IPS-15b (cell line): ENCODE data around the gene RNASE8.

Source experiments
- H3K27me3 ChIP-seq: one replicate; pipeline ENCODE4 v1.6.1; 2013; ENCODE audit warnings: low read length; ENCODE audit not compliant: control insufficient read depth, insufficient read depth
- H3K36me3 ChIP-seq: one replicate; pipeline ENCODE4 v1.6.1; 2013; ENCODE audit warnings: low read length; ENCODE audit not compliant: control insufficient read depth, insufficient read depth
- H3K4me1 ChIP-seq: one replicate; pipeline ENCODE4 v1.6.1; 2013; ENCODE audit warnings: mild to moderate bottlenecking, low read length; ENCODE audit not compliant: control insufficient read depth, insufficient read depth
- H3K4me3 ChIP-seq: one replicate; pipeline ENCODE4 v1.5.1; 2013; ENCODE audit warnings: low read depth, low read length
- H3K9ac ChIP-seq: one replicate; pipeline ENCODE4 v1.6.1; 2013; ENCODE audit warnings: low read depth, mild to moderate bottlenecking, low read length
- H3K9me3 ChIP-seq: one replicate; pipeline ENCODE4 v1.6.1; 2013; ENCODE audit warnings: mild to moderate bottlenecking, low read length; ENCODE audit not compliant: control insufficient read depth, insufficient read depth

RNASE8 gene

DNA sequence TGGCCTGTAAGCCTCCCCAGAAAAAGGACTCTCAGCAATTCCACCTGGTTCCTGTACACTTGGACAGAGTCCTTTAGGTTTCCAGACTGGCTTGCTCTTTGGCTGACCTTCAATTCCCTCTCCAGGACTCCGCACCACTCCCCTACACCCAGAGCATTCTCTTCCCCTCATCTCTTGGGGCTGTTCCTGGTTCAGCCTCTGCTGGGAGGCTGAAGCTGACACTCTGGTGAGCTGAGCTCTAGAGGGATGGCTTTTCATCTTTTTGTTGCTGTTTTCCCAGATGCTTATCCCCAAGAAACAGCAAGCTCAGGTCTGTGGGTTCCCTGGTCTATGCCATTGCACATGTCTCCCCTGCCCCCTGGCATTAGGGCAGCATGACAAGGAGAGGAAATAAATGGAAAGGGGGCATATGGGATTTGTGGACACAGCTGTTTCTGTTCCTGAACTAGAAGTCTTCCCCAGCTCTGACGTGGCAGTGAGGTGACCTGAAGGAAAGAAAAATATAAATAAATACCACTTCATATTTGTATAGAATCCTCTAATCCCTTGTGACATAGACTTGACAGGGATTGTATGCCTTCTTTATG lies 14.1 kb upstream of the RNASE8 start:
- H3K36me3 ChIP-seq, result no peaks in the 10 kb centered on the region
- peaks cover 12% of the 10 kb centered on the region for H3K4me1 ChIP-seq
- no peak overlapping the region for H3K9ac ChIP-seq
- H3K9me3 ChIP-seq, result no peaks in the 10 kb centered on the region
- H3K4me3 ChIP-seq, result no peak overlapping the region
- peaks cover 2% of the 10 kb centered on the region for H3K27me3 ChIP-seq

DNA sequence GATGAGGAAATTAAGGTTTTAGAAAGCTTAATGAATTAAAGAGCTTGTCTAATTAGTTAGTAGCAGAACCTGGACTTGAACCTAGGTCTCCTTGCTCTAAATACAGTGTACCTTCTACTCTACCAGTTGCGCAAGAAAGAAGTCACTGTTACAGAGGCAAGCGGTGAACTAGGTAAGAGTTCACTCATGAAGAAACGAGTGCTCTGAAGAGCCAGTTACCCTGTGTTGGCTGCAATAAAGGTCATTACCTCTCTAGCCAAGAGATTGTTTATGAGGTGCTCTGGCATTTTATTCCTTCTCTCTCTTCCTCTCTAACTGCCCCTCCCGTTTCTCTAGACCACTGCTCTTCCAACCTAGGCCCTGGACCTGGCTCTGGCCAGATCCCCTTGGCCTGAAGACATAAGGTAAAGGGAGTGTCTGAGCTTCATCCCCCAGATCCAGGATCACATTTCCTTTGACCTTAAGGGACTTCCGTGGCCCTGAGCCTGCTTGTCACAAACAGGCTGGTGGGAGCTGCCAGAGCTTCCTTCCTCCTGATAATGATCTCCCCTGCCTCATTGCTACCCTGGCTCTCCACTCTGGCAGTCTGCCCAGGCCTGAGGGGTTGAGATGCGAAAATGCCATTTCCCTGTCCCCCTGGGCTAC lies 13.5 kb upstream of the RNASE8 start:
- Histone ChIP-seq H3K36me3 (no peaks in the 10 kb centered on the region), H3K4me3 (no peak overlapping the region), H3K27me3 (peaks cover 2% of the 10 kb centered on the region), H3K9me3 (no peaks in the 10 kb centered on the region), H3K4me1 (peaks cover 8% of the 10 kb centered on the region), H3K9ac (no peak overlapping the region)

DNA sequence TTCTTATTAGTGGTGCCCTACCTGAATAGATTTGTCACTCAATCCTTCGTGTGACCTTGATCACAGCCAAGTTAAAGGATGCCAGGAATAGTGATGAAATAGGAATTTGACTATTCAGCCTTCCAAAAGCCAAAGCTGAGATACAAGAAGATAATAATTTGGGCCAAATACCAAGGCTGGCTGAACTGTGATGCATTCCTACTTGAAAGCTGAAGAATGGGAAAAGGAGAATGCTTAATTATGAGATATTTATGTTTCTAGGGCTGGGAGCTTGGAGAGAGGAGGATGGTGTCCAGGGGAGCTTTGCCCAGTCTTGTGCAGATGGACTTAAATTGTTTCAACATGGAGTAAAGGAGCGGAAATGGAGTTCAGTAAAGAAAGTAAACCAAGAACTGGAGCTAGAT lies 10.2 kb upstream of the RNASE8 start:
- no peak overlapping the region for H3K9ac ChIP-seq
- H3K4me1 ChIP-seq, result no peaks in the 10 kb centered on the region
- peaks cover 2% of the 10 kb centered on the region for H3K27me3 ChIP-seq
- no peaks in the 10 kb centered on the region for H3K9me3 ChIP-seq
- no peak overlapping the region for H3K4me3 ChIP-seq
- no peaks in the 10 kb centered on the region for H3K36me3 ChIP-seq

DNA sequence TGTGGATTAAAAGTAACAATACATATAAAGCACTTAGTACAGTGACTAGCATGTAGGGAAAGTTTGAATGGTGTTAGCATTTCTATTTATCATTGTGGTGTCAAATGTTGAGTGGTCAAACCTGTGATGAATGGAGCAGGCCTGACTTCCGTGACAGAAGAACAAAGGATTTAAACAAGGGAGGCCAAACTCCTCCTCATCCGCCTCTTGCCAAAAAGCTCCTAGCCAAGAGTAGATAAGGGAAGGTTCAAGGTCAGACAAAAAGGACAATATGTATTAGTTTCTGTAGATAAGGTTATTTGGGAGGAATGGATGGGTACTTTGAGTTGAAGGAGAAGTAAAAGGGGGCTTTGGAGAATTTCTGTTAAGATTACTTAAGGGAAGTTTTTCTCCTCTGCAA lies 9.0 kb upstream of the RNASE8 start:
- Histone ChIP-seq H3K27me3 (peaks cover 2% of the 10 kb centered on the region), H3K4me1 (no peaks in the 10 kb centered on the region), H3K4me3 (no peak overlapping the region), H3K9me3 (no peaks in the 10 kb centered on the region), H3K9ac (no peak overlapping the region), H3K36me3 (no peaks in the 10 kb centered on the region)

DNA sequence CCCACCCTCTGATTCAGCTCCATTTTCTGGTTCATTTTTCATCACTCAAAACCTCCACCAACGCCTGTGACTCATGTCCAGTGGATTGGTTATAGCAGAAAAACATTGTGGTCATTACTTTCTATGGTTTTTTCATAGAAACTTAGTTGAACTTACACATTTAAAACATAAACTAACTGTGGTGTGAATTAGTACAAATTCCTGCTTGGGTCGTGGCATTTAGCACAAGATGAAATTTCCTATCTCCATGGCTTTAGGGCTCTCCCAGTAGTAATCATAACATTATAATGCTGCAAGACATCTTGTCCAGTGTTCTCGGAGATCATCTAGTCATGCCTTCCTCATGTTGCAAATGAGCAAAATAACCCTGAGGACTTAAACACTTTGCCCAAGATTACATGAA lies 8.3 kb upstream of the RNASE8 start:
- H3K9me3 ChIP-seq, result no peaks in the 10 kb centered on the region
- H3K4me3 ChIP-seq, result no peak overlapping the region
- peaks cover 2% of the 10 kb centered on the region for H3K27me3 ChIP-seq

GRCh38 chr14:21050597-21050996 lies 7.0 kb upstream of the RNASE8 start:
- Histone ChIP-seq H3K27me3 (peaks cover 2% of the 10 kb centered on the region), H3K9ac (no peak overlapping the region), H3K4me1 (no peaks in the 10 kb centered on the region), H3K9me3 (no peaks in the 10 kb centered on the region), H3K4me3 (no peak overlapping the region), H3K36me3 (no peaks in the 10 kb centered on the region)

More for the DNA sequence above, 8.3 kb upstream of the RNASE8 start:
- Histone ChIP-seq H3K9ac (no peak overlapping the region), H3K4me1 (no peaks in the 10 kb centered on the region), H3K36me3 (no peaks in the 10 kb centered on the region)

DNA sequence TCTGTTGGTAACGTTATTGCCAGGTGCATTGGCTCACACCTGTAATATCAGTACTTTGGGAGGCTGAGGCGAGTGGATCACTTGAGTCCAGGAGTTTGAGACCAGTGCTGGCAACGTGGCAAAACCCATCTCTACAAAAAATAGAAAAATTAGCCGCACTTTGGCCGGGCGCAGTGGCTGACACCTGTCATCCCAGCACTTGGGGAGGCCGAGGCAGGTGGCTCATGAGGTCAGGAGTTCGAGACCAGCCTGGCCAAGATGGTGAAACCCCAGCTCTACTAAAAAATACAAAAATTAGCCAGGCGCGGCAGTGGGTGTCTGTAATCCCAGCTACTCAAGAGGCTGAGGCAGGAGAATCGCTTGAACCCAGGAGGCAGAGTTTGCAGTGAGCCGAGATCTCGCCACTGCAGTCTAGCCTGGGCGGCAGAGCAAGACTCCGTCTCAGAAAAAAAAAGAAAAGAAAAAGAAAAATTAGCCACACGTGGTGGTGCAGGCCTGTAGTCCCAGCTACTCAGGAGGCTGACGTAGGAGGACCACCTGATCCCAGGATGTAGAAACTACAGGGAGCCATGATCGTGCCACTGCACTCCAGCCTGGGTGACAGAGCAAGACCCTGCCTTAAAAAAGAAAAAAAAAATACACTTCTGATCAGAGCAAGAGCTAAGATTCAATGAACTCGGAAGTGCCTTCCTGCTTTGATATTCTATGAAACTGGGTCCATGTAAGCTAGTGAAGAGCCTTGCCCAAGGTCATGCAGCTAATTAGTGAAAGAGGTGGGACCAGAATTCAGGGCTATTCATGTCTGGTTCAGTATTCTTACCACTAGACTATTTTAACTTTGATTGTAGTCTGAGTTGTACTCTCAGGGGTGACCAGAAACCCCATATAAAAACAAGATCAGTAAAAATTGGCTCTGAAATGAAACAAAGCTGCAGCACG lies 4.2 kb upstream of the RNASE8 start:
- H3K4me1 ChIP-seq, result no peaks in the 10 kb centered on the region
- H3K36me3 ChIP-seq, result no peaks in the 10 kb centered on the region
- H3K9me3 ChIP-seq, result no peaks in the 10 kb centered on the region
- H3K9ac ChIP-seq, result no peak overlapping the region
- no peak overlapping the region for H3K4me3 ChIP-seq
- H3K27me3 ChIP-seq, result peaks cover 3% of the 10 kb centered on the region

DNA sequence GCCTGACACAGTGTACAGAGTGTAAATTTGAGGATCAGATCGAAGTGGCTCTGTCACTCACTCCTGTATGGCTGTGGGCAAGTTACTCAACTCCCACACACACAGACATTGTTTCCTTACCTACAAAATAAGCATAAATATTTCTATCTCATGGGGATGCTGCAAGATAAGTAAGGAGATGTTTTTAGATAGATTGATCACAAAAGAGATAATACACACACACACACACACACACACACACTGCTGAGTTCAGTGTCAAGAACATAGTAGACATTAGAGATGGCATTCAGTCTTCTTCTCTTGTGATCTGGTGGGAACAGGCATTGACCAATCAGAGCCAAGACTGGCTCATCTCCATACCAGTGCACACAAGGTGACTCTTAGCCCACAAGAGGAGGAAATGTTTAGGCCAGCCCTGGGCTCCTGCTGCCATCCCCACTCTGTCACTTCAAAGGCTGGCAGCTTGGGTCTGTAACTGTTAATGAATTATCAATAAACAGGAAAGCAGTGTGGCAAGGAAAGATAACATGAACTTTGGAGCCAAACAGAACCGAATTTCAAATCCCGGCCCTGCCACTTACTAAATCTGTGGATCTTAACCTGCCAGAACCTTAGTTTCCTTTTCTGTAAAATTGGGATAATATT lies 3.4 kb upstream of the RNASE8 start:
- no peak overlapping the region for H3K9ac ChIP-seq

DNA sequence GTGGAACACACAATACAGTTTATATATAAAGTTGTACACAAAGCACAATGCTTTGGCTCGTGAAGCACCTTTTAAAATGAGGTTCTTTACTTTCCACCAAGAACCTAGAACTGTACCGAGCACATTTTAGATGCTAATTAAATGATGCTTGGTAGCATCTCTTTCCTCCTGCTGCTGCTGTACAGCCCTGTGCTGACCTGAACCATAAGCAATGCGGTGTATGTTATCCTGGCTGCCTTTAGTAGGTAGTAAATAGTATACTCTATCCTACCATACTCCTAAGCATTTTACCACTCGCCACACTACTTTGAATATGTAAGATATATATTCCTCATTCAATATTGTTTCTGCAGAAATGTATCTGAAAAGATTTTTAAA lies 2.9 kb upstream of the RNASE8 start:
- Histone ChIP-seq H3K4me1 (no peaks in the 10 kb centered on the region), H3K9ac (no peak overlapping the region), H3K36me3 (no peaks in the 10 kb centered on the region), H3K27me3 (peaks cover 3% of the 10 kb centered on the region), H3K4me3 (no peak overlapping the region), H3K9me3 (no peaks in the 10 kb centered on the region)

More for the DNA sequence above, 3.4 kb upstream of the RNASE8 start:
- no peak overlapping the region for H3K4me3 ChIP-seq
- H3K9me3 ChIP-seq, result no peaks in the 10 kb centered on the region
- no peaks in the 10 kb centered on the region for H3K4me1 ChIP-seq
- peaks cover 3% of the 10 kb centered on the region for H3K27me3 ChIP-seq
- no peaks in the 10 kb centered on the region for H3K36me3 ChIP-seq

GRCh38 chr14:21055432-21056117 lies 2.0 kb upstream of the RNASE8 start:
- Histone ChIP-seq H3K4me3 (no peak overlapping the region), H3K9ac (no peak overlapping the region), H3K9me3 (no peaks in the 10 kb centered on the region), H3K4me1 (no peaks in the 10 kb centered on the region), H3K36me3 (no peaks in the 10 kb centered on the region), H3K27me3 (peaks cover 3% of the 10 kb centered on the region)

GRCh38 chr14:21056520-21057163 lies 980 bp upstream of the RNASE8 start:
- no peaks in the 10 kb centered on the region for H3K4me1 ChIP-seq
- no peak overlapping the region for H3K4me3 ChIP-seq
- H3K27me3 ChIP-seq, result peaks cover 3% of the 10 kb centered on the region
- H3K9me3 ChIP-seq, result no peaks in the 10 kb centered on the region
- H3K36me3 ChIP-seq, result no peaks in the 10 kb centered on the region
- H3K9ac ChIP-seq, result no peak overlapping the region
